HG02885 (cell line): ENCODE results near the gene SCAPER.

Source experiments
- ATAC-seq: cut with Tn5 transposase; IDR thresholded peaks from one replicate; pipeline ENCODE4 v1.9.1; 2021; ENCODE audit warnings: mild to moderate bottlenecking; ENCODE audit not compliant: unreplicated experiment, poor library complexity

The SCAPER gene

GRCh38 chr15:76682833-76683232 is 222.3 kb downstream of the SCAPER start:
- no peak for ATAC-seq

GRCh38 chr15:76682259-76682658 is 222.9 kb downstream of the SCAPER start:
- ATAC-seq = no peak

GRCh38 chr15:76678766-76679165 is 226.4 kb downstream of the SCAPER start:
- no peak for ATAC-seq

- ATAC-seq = no peak
Measured at GRCh38 chr15:76674883-76675282, 230.3 kb downstream of the SCAPER start.

GRCh38 chr15:76669521-76670207 is 235.5 kb downstream of the SCAPER start:
- no peak for ATAC-seq

DNA sequence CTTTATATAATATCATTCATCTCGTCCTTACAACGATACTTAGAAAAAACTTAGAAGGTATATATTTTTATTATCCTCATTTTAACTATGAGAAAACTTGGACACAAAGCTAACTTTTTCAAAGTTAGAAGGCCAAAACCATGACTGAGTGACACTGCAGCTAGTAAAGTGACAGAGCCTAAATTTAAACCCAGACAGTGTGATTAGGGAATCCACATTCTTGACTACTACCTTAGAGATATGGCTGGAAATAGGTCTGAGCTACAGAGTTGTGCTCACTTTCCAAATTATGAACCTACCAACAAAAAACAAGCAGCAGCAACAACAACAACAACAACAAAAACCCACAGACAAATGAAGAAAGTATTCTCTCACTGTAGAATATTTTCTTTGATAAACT is 236.2 kb downstream of the SCAPER start:
- no peak for ATAC-seq

DNA sequence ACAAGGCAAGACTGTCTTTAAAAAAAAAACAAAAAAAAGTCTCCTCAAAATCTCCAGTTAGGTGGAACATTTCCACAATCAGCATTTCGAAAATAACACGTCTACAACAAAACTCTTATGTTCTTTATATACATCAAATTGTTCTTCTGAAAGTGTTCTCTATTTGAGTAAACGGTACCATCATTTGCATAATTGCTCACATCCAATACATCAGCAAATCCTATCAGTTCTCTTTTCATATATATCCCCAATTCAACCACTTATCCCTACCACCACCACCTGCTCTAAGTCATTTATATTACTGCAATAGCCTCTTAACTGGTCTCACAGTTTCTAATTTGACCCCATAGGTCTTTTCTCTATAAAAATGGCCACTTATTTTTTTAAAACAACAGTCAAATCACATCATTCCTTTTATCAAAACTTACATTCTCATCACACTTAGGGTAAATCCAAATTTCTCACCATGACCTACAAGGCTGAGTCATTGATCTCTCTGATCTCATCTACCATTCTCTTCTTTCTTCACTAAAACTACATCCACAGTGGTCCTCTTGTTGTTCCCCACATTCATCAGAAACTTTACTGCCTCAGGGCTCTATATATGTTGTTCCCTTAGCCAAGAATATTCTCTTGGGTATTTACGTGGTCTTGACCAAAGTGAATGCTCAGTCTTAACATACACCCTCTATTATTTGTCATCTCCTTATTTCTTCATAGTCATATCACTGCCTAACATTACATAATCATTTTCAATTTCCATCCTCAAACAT is 237.0 kb downstream of the SCAPER start:
- ATAC-seq = no peak

GRCh38 chr15:76664895-76665294 is 240.2 kb downstream of the SCAPER start:
- ATAC-seq = no peak

- no peak for ATAC-seq
Measured at GRCh38 chr15:76664411-76664810, 240.7 kb downstream of the SCAPER start.

GRCh38 chr15:76663529-76663928 is 241.6 kb downstream of the SCAPER start:
- no peak for ATAC-seq

DNA sequence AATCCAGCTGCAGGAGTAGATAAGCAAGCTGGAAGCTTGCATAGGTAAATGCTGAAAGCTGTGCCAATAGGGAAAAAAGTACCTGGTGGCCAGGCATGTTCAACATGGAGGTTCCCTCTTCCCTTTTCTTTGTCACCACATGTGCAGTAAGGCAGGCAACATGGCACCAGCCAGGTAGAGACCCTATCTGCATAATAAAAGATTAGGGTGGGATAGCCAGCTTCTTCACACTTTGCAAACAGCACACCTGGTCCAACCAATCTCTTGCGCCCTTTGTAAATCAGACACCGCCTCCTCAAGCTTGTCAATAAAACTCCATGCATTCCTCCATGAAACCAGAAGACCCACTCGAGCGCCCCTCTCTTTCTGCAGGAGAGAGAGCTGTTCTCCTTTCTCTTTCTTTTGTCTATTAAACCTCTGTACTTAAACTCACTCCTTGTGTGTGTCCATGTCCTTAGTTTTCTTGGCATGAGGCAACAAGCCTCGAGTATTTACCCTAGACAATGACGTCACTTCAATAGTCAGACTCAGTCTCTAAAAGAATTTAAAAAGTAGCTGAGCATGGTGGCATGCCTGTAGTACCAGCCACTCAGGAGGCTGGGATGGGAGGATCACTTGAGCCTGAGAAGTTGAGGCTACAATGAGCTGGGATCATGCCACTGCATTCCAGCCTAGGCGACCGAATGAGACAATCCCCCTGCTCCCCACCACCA is 256.3 kb downstream of the SCAPER start:
- no peak for ATAC-seq

DNA sequence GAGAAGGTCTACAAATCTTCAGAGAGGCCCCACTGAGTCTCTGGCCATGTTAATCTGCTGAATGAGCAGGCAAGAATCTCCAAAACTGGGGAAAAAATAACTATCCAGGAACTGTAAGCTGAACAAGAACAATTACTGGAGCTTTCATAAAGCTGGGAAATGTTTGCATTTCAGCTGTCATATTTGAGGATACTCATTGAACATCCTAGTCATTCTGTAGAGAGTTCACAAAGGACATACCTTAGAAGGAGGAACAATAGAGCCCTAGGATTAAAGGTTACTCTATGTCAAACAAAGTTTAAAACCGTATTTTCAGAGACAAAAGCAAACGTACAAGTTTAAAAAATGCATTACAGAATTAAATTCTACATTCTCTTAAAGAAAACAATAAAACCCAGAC is 257.5 kb downstream of the SCAPER start:
- ATAC-seq = no peak

DNA sequence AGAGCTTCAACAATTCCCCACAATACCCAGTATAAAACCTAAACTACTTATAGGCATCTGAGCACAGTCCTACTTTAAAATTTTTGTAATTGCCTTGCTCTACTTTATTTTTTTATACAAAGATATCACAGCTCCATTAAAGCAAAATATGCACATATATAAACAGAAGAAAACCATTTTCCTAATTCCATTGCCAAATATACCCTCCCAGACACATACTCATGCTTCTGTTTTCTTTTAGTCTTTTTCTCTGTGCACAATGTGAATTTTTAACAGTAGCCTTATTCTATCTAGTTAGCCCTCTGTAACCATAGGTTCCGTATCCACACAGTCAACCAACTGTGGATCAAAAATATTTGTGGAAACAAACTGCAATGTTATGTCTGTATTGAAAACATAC is 260.5 kb downstream of the SCAPER start:
- ATAC-seq = no peak

GRCh38 chr15:76642671-76643070 is 262.5 kb downstream of the SCAPER start:
- no peak for ATAC-seq

- no peak for ATAC-seq
Measured at GRCh38 chr15:76637166-76637565, 268.0 kb downstream of the SCAPER start.

DNA sequence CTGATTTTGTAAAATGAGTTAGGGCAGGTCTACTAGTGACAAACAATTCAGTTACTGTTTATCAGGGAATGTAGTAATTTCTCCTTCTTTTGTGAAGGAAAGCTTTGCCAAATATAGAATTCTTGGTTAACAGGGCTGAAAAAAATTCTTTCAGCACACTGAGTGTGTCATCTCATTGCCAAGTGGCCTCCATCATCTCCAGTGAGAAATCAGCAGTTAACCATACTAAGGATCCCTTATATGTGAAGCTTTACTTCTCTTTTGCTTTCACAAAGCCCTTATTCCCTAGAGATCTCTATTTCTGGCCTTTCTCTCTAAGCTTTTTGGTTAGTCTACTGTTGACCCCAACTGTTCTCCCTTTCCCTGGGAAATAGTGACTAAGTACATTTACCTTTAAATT is 269.1 kb downstream of the SCAPER start:
- ATAC-seq = no peak

DNA sequence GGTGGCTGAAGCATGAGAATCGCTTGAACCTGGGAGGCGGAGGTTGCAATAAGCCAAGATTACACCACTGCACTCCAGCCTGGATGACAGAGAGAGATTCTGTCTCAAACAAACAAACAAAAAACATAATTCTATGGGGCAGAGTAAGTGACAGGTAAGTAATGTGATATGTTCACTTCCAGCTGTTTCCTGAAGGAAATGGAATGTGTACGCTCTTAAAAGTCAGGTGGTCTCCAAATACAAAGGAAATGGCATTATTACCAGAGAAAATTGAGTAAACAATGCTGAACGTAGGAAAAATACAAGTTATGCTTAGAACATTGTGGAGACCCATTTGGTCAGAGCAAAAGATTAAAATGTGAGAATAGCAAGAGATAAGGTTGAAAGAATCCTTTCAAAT is 278.5 kb downstream of the SCAPER start:
- ATAC-seq = no peak

- ATAC-seq = no peak
Measured at GRCh38 chr15:76625267-76625666, 279.9 kb downstream of the SCAPER start.

DNA sequence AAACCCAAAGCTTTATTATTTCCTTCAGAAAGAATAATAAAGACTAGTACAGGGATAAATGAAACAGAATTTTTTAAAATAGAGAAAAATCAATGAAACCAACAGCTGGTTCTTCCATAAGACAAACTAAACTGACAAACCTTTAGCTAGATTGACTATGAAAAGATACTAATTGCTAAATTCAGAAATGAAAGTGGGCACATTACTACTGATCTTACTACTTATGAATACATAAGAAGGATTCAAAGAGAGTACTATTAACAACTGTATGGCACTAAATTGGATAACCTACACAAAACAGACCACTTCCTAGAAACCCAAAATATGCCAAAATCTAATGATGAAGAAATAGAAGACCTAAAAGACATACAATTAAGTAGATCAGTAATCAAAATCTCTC is 290.4 kb downstream of the SCAPER start:
- ATAC-seq = no peak

DNA sequence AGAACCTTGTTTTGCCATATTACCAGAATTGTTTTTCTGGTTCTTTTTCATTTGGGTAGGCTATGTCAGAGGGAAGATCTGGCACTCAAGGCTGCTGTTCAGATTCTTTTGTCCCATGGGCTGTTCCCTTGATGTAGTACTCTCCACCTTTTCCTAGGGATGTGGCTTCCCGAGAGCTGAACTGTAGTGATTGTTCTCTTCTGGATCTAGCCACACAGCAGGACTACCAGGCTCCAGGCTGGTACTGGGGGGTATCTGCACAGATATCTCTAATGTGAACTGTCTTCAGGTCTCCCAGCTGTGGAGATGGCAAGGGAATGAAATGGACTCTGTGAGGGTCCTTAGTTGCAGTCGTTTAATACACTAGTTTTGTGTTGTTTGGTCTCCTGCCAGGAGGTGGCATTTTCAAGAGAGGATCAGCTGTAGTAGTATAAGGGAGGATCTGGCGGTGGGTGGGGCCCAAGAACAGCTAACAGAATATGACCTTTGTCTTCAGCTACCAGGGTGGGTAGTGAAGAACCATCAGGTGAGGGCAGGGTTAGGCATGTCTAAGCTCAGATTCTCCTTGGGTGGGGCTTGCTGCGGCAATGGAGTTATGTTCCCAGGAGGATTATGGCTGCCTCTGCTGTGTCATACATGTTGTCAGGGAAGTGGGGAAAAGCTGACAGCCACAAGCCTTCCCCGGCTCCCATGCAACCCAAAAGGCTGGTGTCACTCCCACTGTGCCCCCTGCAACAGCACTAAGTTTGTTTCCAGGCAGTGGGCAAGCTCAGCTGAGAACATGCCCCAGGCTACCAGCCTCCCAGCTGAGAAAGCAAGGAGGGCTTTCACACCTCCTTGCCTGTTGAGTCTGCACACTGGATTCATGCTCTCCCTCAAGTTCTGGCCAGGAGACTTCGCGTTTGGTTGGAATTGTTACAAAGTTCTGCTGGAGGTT is 316.1 kb downstream of the SCAPER start:
- ATAC-seq = no peak
